SK-N-MC (cell line): ENCODE measurements around the gene PRX.

ENCODE experiments used
- FOXP2 ChIP-seq: optimal IDR thresholded peaks from 2 replicates; pipeline ENCODE3; 2011; ENCODE audit warnings: mild to moderate bottlenecking, moderate library complexity; ENCODE audit not compliant: insufficient read depth; ENCODE audit errors: extremely low read length, control extremely low read depth
- POLR2AphosphoS5 ChIP-seq: IDR thresholded peaks from 2 replicates; pipeline ENCODE4 v1.6.1; 2012; ENCODE audit warnings: mild to moderate bottlenecking, low read depth, low read length, borderline replicate concordance

GRCh38 chr19:40444000-40444824 lies 31.0 kb upstream of the PRX start, which contains the start of gene SERTAD3:
- TF ChIP-seq POLR2AphosphoS5 (peak; percentile 87; the same call in 1 of the 2 replicates), FOXP2 (peak; percentile 43)
